ENCODE data around the gene TUBAL3. TPM values are rescaled to one million over a fixed set of nuclear protein-coding genes. Genes with fewer than 3 reads are reported as not detected.

Gene TUBAL3
- total and polyA plus RNA-seq, 9 of the 15 experiments (the other 6 are each of a cell fraction or from before 2014, with no cell fraction given): 5.5 to 10.1 (median 6.9) TPM

- CTCF ChIA-PET (ENCODE audit: low intra/inter-chr PET ratio): no interaction called here
- TF ChIP-seq MAX (CRISPR knock-in tag; IDR thresholded peaks at IDR 0.05) (no peak), ZFP1 (CRISPR knock-in tag; IDR thresholded peaks at IDR 0.05) (no peak), ZKSCAN1 (IDR thresholded peaks at IDR 0.05; ENCODE audit: low read depth, low read length) (no peak), EHMT2 (IDR thresholded peaks at IDR 0.05) (no peak), ZNF280B (CRISPR knock-in tag; IDR thresholded peaks at IDR 0.05) (no peak), JUNB (CRISPR knock-in tag; conservative IDR thresholded peaks at IDR 0.05) (no peak), KDM1A (IDR thresholded peaks at IDR 0.05) (no peak), ZNF830 (CRISPR knock-in tag; IDR thresholded peaks at IDR 0.05) (no peak), SIN3B (IDR thresholded peaks at IDR 0.05; ENCODE audit: low read depth) (no peak), ZNF518B (CRISPR knock-in tag; IDR thresholded peaks at IDR 0.05) (no peak), TAF1 (IDR thresholded peaks at IDR 0.05; ENCODE audit: control insufficient read depth, extremely low read depth, insufficient read depth, low read length, severe bottlenecking) (no peak)
Observed at GRCh38 chr10:5373891-5374611, 30.6 kb downstream of the TUBAL3 start.

More at GRCh38 chr10:5373891-5374611, 30.6 kb downstream of the TUBAL3 start:
- Histone ChIP-seq H3K9ac (ENCODE audit: insufficient read depth in 1 of 2, low read depth in 2 of 2, low read length in 2 of 2) (no peak overlapping the region), H3K9me3 (replicated peaks; ENCODE audit: control insufficient read depth, insufficient read depth, low read depth, low read length) (peaks cover 15% of the 10 kb centered on the region), H3K4me1 (replicated peaks in 1 of 2; ENCODE audit: control insufficient read depth in 2 of 2, insufficient read depth in 2 of 2, low read length in 2 of 2) (no peaks in the 10 kb centered on the region), H2AFZ (ENCODE audit: low read depth, low read length) (no peak overlapping the region), H3K4me3 (no peak overlapping the region), H3K79me2 (ENCODE audit: control insufficient read depth, insufficient read depth, low read length) (no peaks in the 10 kb centered on the region), H3K27me3 (ENCODE audit: control insufficient read depth in 2 of 2, insufficient read depth in 2 of 2, low read length in 2 of 2) (peaks cover 0 to 5% of the 10 kb centered on the region in 2 experiments; a peak in 1 of 5 replicates), H3K9me1 (ENCODE audit: control insufficient read depth, insufficient read depth, low read length) (no peaks in the 10 kb centered on the region), H4K20me1 (replicated peaks; ENCODE audit: control insufficient read depth, insufficient read depth, low read length) (no peaks in the 10 kb centered on the region), H3K4me2 (ENCODE audit: insufficient read depth, low read length) (no peak overlapping the region), H3K27ac (ENCODE audit: extremely low read depth, low read depth, low read length) (no peak overlapping the region), H3K36me3 (ENCODE audit: control insufficient read depth, insufficient read depth, low read length) (no peaks in the 10 kb centered on the region)
- intact Hi-C loops (cut with micrococcal nuclease): no loop called here
- BruUV-seq (replicated peaks): no TSS peak
- DNase-seq (ENCODE audit: extremely low read depth in 1 of 4, low spot score in 3 of 4): no peak
- ATAC-seq: no peak
- in situ Hi-C loops (cut with MboI): no loop called here
- FAIRE-seq: no peak
- POLR2A ChIA-PET: no interaction called here
- WGBS (ENCODE audit: insufficient coverage, low coverage, missing lambda C conversion rate): 35% methylated on average over 14 of the region's 22 CpGs

Data from K562 (cell line).